ENCODE measurements around the gene APBB2. TPM values are rescaled to one million over a fixed set of nuclear protein-coding genes. Genes with fewer than 3 reads are reported as not detected.

The APBB2 gene
- total and polyA plus RNA-seq, 4 donors, result 4.8 to 31.5 (median 11.2) TPM

- peaks cover 3 to 32% (median 15%) of the 10 kb centered on the region in 4 donors for H3K4me1 ChIP-seq (ENCODE audit: control insufficient read depth in 4 of 4, insufficient read depth in 4 of 4, low read length in 3 of 4)
- TF ChIP-seq RAD21 (IDR thresholded peaks at IDR 0.05) (no peak), JUND (IDR thresholded peaks at IDR 0.05) (no peak), NR2F2 (IDR thresholded peaks at IDR 0.05) (no peak), TAF1 (conservative IDR thresholded peaks at IDR 0.05) (no peak), YY1 (IDR thresholded peaks at IDR 0.05) (no peak), HNF4G (IDR thresholded peaks at IDR 0.05) (no peak), SP1 (IDR thresholded peaks at IDR 0.05) (no peak), HNF4A (conservative IDR thresholded peaks at IDR 0.05) (no peak), RXRA (IDR thresholded peaks at IDR 0.05) (no peak), ZBTB33 (IDR thresholded peaks at IDR 0.05) (no peak), EGR1 (IDR thresholded peaks at IDR 0.05; ENCODE audit: low read depth in 2 of 2) (no peak), FOXA2 (IDR thresholded peaks at IDR 0.05) (no peak), FOXA1 (IDR thresholded peaks at IDR 0.05) (no peak), GABPA (IDR thresholded peaks at IDR 0.05 in 1 of 2, conservative IDR thresholded peaks at IDR 0.05 in 1 of 2) (no peak), MAX (IDR thresholded peaks at IDR 0.05) (no peak)
- TF ChIP-seq, protein P1, sequence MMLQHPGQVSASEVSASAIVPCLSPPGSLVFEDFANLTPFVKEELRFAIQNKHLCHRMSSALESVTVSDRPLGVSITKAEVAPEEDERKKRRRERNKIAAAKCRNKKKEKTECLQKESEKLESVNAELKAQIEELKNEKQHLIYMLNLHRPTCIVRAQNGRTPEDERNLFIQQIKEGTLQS (IDR thresholded peaks at IDR 0.05), result no peak
- TF ChIP-seq, protein P2, sequence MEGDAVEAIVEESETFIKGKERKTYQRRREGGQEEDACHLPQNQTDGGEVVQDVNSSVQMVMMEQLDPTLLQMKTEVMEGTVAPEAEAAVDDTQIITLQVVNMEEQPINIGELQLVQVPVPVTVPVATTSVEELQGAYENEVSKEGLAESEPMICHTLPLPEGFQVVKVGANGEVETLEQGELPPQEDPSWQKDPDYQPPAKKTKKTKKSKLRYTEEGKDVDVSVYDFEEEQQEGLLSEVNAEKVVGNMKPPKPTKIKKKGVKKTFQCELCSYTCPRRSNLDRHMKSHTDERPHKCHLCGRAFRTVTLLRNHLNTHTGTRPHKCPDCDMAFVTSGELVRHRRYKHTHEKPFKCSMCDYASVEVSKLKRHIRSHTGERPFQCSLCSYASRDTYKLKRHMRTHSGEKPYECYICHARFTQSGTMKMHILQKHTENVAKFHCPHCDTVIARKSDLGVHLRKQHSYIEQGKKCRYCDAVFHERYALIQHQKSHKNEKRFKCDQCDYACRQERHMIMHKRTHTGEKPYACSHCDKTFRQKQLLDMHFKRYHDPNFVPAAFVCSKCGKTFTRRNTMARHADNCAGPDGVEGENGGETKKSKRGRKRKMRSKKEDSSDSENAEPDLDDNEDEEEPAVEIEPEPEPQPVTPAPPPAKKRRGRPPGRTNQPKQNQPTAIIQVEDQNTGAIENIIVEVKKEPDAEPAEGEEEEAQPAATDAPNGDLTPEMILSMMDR (IDR thresholded peaks at IDR 0.05; ENCODE audit: low read depth, low read length, missing input control), result no peak
- H3K4me3 ChIP-seq (ENCODE audit: low read depth in 1 of 3, low read length in 3 of 3), result no peak overlapping the region
- no peaks in the 10 kb centered on the region for H3K9me3 ChIP-seq (ENCODE audit: control insufficient read depth in 4 of 4, low read length in 3 of 4)
- H3K9ac ChIP-seq (ENCODE audit: low read depth in 1 of 2, low read length in 2 of 2), result no peak overlapping the region
- WGBS, result 54% methylated on average over 2 of the region's 2 CpGs
- no peaks in the 10 kb centered on the region for H3K36me3 ChIP-seq (ENCODE audit: control insufficient read depth in 4 of 4, insufficient read depth in 3 of 4, low read depth in 1 of 4, low read length in 3 of 4)
- no peaks in the 10 kb centered on the region for H3K27me3 ChIP-seq (ENCODE audit: control insufficient read depth in 4 of 4, insufficient read depth in 4 of 4, low read length in 3 of 4)
- DNase-seq (ENCODE audit: low spot score), result no peak
- H3K27ac ChIP-seq (ENCODE audit: low read depth in 1 of 2, low read length in 2 of 2), result peak overlapping the region; percentile 13 to 19
Observed at GRCh38 chr4:41135801-41136200, 78.5 kb downstream of the APBB2 start.

- H3K4me1 ChIP-seq (ENCODE audit: control insufficient read depth in 4 of 4, insufficient read depth in 4 of 4, low read length in 3 of 4), result peaks cover 3 to 32% (median 15%) of the 10 kb centered on the region in 4 donors
- no peak overlapping the region for H3K4me3 ChIP-seq (ENCODE audit: low read depth in 1 of 3, low read length in 3 of 3)
- H3K36me3 ChIP-seq (ENCODE audit: control insufficient read depth in 4 of 4, insufficient read depth in 3 of 4, low read depth in 1 of 4, low read length in 3 of 4), result no peaks in the 10 kb centered on the region
- no peak for DNase-seq (ENCODE audit: low spot score)
- no peak for TF ChIP-seq FOXA2 (IDR thresholded peaks at IDR 0.05)
- no peak for TF ChIP-seq JUND (IDR thresholded peaks at IDR 0.05)
- TF ChIP-seq, protein P2 (IDR thresholded peaks at IDR 0.05; ENCODE audit: low read depth, low read length, missing input control), result no peak
- no peak for TF ChIP-seq EGR1 (IDR thresholded peaks at IDR 0.05; ENCODE audit: low read depth in 2 of 2)
- no peak for TF ChIP-seq HNF4A (conservative IDR thresholded peaks at IDR 0.05)
- TF ChIP-seq SP1 (IDR thresholded peaks at IDR 0.05), result no peak
- TF ChIP-seq FOXA1 (IDR thresholded peaks at IDR 0.05), result no peak
- TF ChIP-seq RAD21 (IDR thresholded peaks at IDR 0.05), result no peak
- no peak for TF ChIP-seq REST (IDR thresholded peaks at IDR 0.05)
- no peak for TF ChIP-seq MAX (IDR thresholded peaks at IDR 0.05)
- no peak for TF ChIP-seq GABPA (IDR thresholded peaks at IDR 0.05 in 1 of 2, conservative IDR thresholded peaks at IDR 0.05 in 1 of 2)
- no peak for TF ChIP-seq YY1 (IDR thresholded peaks at IDR 0.05)
- TF ChIP-seq NR2F2 (IDR thresholded peaks at IDR 0.05), result no peak
- TF ChIP-seq HNF4G (IDR thresholded peaks at IDR 0.05), result no peak
- no peak for TF ChIP-seq TAF1 (conservative IDR thresholded peaks at IDR 0.05)
- no peaks in the 10 kb centered on the region for H3K27me3 ChIP-seq (ENCODE audit: control insufficient read depth in 4 of 4, insufficient read depth in 4 of 4, low read length in 3 of 4)
- H3K9ac ChIP-seq (ENCODE audit: low read depth in 1 of 2, low read length in 2 of 2), result no peak overlapping the region
- no peak overlapping the region for H3K27ac ChIP-seq (ENCODE audit: low read depth in 1 of 2, low read length in 2 of 2)
- no peaks in the 10 kb centered on the region for H3K9me3 ChIP-seq (ENCODE audit: control insufficient read depth in 4 of 4, low read length in 3 of 4)
- WGBS, result 71% methylated on average over 2 of the region's 2 CpGs
Observed at GRCh38 chr4:41134581-41134980, 79.8 kb downstream of the APBB2 start.

Measured in liver (tissue), 9 donors.